GM12873 (cell line): ENCODE data around the gene FBXO11.

Experiments
- CTCF ChIP-seq: IDR thresholded peaks from 2 replicates; pipeline ENCODE4 v1.5.1; 2012; ENCODE audit warnings: low read depth, mild to moderate bottlenecking, moderate library complexity, low read length, control low read depth; ENCODE audit not compliant: insufficient read depth; ENCODE audit errors: missing control alignments

FBXO11 gene

GRCh38 chr2:47892338-47892730 is 14.0 kb downstream of the FBXO11 start:
- no peak for TF ChIP-seq CTCF

GRCh38 chr2:47891369-47892337 is 14.6 kb downstream of the FBXO11 start:
- no peak for TF ChIP-seq CTCF

- no peak for TF ChIP-seq CTCF
These were observed 15.5 kb downstream of the FBXO11 start for GRCh38 chr2:47890711-47891368.

GRCh38 chr2:47888581-47889280 is 17.6 kb downstream of the FBXO11 start:
- no peak for TF ChIP-seq CTCF

GRCh38 chr2:47876912-47877311 is 29.4 kb downstream of the FBXO11 start:
- TF ChIP-seq CTCF, result no peak

GRCh38 chr2:47872941-47873340 is 33.4 kb downstream of the FBXO11 start:
- no peak for TF ChIP-seq CTCF
